HepG2 (cell line): Measurements from ENCODE around the gene SNRNP200. TPM values are rescaled to one million over a fixed set of nuclear protein-coding genes. Genes with fewer than 3 reads are reported as not detected.
A peak's percentile ranks its signal among the peaks of the same experiment; 100 is the strongest.

Source experiments
- BCLAF1 ChIP-seq: fragments of 450-650 bp; IDR thresholded peaks from 2 replicates; pipeline ENCODE4 v1.6.1; 2017; ENCODE audit warnings: mild to moderate bottlenecking
- GLI4 ChIP-seq: sonication (generic); formaldehyde crosslinking; IDR thresholded peaks from 2 replicates; pipeline ENCODE4 v1.5.1; 2020; ENCODE audit warnings: missing genetic modification reagents, mild to moderate bottlenecking, moderate library complexity, borderline replicate concordance
- MNT ChIP-seq: fragments of 450-650 bp; IDR thresholded peaks from 2 replicates; pipeline ENCODE4 v1.6.1; 2016
- MTA1 ChIP-seq: sonication (generic); formaldehyde crosslinking; IDR thresholded peaks from 2 replicates; pipeline ENCODE4 v1.4.0; 2020; ENCODE audit warnings: missing genetic modification reagents, mild to moderate bottlenecking, borderline replicate concordance
- MXD4 ChIP-seq: IDR thresholded peaks from 2 replicates; pipeline ENCODE4 v1.6.1; 2016; ENCODE audit warnings: mild to moderate bottlenecking, missing biosample characterization, missing genetic modification reagents
- PLRG1 ChIP-seq: fragments of 450-650 bp; conservative IDR thresholded peaks from 2 replicates; pipeline ENCODE4 v1.6.1; 2016
- REXO4 ChIP-seq: sonication (generic); formaldehyde crosslinking; IDR thresholded peaks from 2 replicates; pipeline ENCODE4 v1.8.0; 2022; ENCODE audit warnings: missing genetic modification reagents, mild to moderate bottlenecking, borderline replicate concordance
- RFX3 ChIP-seq: IDR thresholded peaks from 2 replicates; pipeline ENCODE4 v1.6.1; 2016; ENCODE audit warnings: missing biosample characterization, missing genetic modification reagents
- RXRA ChIP-seq: sonication (generic); formaldehyde crosslinking; IDR thresholded peaks from 2 replicates; pipeline ENCODE4 v1.5.1; 2020; ENCODE audit warnings: missing genetic modification reagents
- TFAP4 ChIP-seq: sonication (generic); IDR thresholded peaks from 2 replicates; pipeline ENCODE4 v1.6.1; 2016; ENCODE audit warnings: low read depth, borderline replicate concordance
- ZBTB3 ChIP-seq: sonication (generic); formaldehyde crosslinking; IDR thresholded peaks from 2 replicates; pipeline ENCODE4 v1.4.0; 2020; ENCODE audit warnings: low read depth, mild to moderate bottlenecking, moderate library complexity, missing genetic modification reagents, borderline replicate concordance
- ZNF10 ChIP-seq: sonication (generic); formaldehyde crosslinking; IDR thresholded peaks from 2 replicates; pipeline ENCODE4 v1.4.0; 2020; ENCODE audit warnings: mild to moderate bottlenecking, low read depth, missing genetic modification reagents, borderline replicate concordance
- ZNF142 ChIP-seq: sonication (generic); formaldehyde crosslinking; IDR thresholded peaks from 2 replicates; pipeline ENCODE4 v1.4.0; 2020; ENCODE audit warnings: missing genetic modification reagents
- ZNF275 ChIP-seq: sonication (generic); formaldehyde crosslinking; IDR thresholded peaks from 2 replicates; pipeline ENCODE4 v1.8.0; 2022; ENCODE audit warnings: missing genetic modification reagents, mild to moderate bottlenecking, inconsistent platforms, borderline replicate concordance
- ZNF703 ChIP-seq: sonication (generic); formaldehyde crosslinking; IDR thresholded peaks from 2 replicates; pipeline ENCODE4 v1.5.1; 2020; ENCODE audit warnings: missing genetic modification reagents, mild to moderate bottlenecking, moderate library complexity, borderline replicate concordance
- polyA plus RNA-seq, 8 experiments: library from polyadenylated mRNA; depleted of rRNA in 3 of 8; stranded (reverse) in 7 of 8; unstranded in 1 of 8; fragments of >200 nt; fragmentation: Illumina TruSeq in 4 of 8; extraction: Trizol in 4 of 8; gene quantifications; 2 replicates each; pipeline versions ENCODE4 v1.2.1 to v1.2.3, GENCODE V29; 2011 to 2016; ENCODE audit warnings: low read depth in 4 of 8, missing spikeins in 1 of 8, mixed read lengths in 1 of 8; ENCODE audit not compliant: insufficient read depth in 1 of 8
- total RNA-seq, 5 experiments: library from RNA; depleted of rRNA; stranded (reverse); fragments of >200 nt; fragmentation: Illumina TruSeq; extraction: Trizol; gene quantifications; 2 replicates each; pipeline ENCODE4 v1.2.3, GENCODE V29; 2016; ENCODE audit warnings: low read depth in 1 of 5

The SNRNP200 gene
- total and polyA plus RNA-seq, 2 of the 13 experiments (the other 11 are each of a cell fraction or from before 2014, with no cell fraction given), result 99.0 to 232 TPM

- TF ChIP-seq ZNF142 (CRISPR knock-in tag), result peak; percentile 86
- peak; percentile 91 for TF ChIP-seq RXRA
- peak; percentile 90 for TF ChIP-seq MXD4 (CRISPR knock-in tag)
- TF ChIP-seq MTA1 (CRISPR knock-in tag), result peak; percentile 84
- TF ChIP-seq GLI4 (CRISPR knock-in tag), result no peak; the same call in 1 of the 2 replicates
- no peak for TF ChIP-seq BCLAF1
- TF ChIP-seq RFX3 (CRISPR knock-in tag), result no peak
- TF ChIP-seq REXO4 (CRISPR knock-in tag), result no peak
- TF ChIP-seq PLRG1, result no peak
- peak; percentile 49; the same call in 1 of the 2 replicates for TF ChIP-seq ZNF703 (CRISPR knock-in tag)
- TF ChIP-seq ZNF275 (CRISPR knock-in tag), result peak; percentile 92; the same call in 1 of the 2 replicates
- TF ChIP-seq MNT, result peak; percentile 60
- no peak; the same call in 1 of the 2 replicates for TF ChIP-seq ZNF10 (CRISPR knock-in tag)
- peak; percentile 91; the same call in 1 of the 2 replicates for TF ChIP-seq ZBTB3 (CRISPR knock-in tag)
- peak; percentile 37; the same call in 1 of the 2 replicates for TF ChIP-seq TFAP4
Observed at GRCh38 chr2:96265840-96266679, 39.3 kb downstream of the SNRNP200 start, which contains the start of the genes CIAO1 and TMEM127 (continued).
